Retinal pigment epithelial cell (primary cell): ENCODE results near the gene AREL1.

ENCODE experiments used
- DNase-seq: peaks from one replicate; pipeline ENCODE4 v3.0.0-alpha.2; 2010; ENCODE audit warnings: low read depth
- H3K4me3 ChIP-seq: 2 replicates; pipeline ENCODE4 v1.5.1; 2011; ENCODE audit warnings: mild to moderate bottlenecking, low read length, control low read depth, moderate library complexity
- CTCF ChIP-seq: conservative IDR thresholded peaks from 2 replicates; pipeline ENCODE4 v1.5.1; 2011; ENCODE audit warnings: low read depth, low read length, control low read depth, inconsistent platforms

Gene AREL1

DNA sequence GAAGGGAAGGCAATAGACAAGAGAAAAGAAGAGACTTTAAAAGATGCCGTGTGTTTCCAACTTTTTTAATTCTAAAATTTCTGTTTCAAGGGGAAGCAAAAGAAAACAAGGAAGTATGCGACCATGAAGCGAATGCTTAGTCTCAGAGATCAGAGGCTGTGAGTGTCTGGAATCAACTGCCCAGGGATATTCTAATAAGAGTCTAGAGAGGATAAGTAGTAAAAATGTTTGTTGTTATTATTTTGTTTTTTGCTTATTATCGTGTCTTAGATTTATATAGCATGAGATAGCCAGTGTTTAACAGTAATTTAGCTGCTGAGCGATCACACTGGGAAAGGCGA is 485 bp upstream of the AREL1 start:
- DNase-seq, result no peak
- peak overlapping the region; percentile 77 for H3K4me3 ChIP-seq
- no peak for TF ChIP-seq CTCF

GRCh38 chr14:74711651-74712050 is 1.2 kb downstream of the AREL1 start:
- H3K4me3 ChIP-seq, result peak overlapping the region; percentile 77
- no peak for DNase-seq
- TF ChIP-seq CTCF, result no peak

DNA sequence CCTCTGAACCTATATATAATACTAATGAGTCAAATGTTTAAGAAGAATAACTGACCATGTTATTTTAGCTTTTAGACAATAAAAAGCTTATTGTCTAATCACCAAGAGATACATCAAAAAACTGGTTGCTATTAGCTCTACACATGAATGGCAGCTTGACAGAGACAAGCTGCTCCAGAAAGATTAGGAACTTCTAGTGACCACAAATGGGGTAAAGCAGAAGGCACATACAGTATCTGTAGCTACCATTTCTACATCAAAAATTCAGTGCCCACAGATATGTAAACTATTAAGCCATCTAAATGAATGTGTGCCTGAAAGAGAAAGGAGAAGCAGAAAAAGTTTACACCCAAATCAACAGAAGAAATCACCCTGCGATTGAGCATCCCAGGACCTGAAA is 2.4 kb downstream of the AREL1 start:
- no peak overlapping the region for H3K4me3 ChIP-seq
- no peak for TF ChIP-seq CTCF
- no peak for DNase-seq

DNA sequence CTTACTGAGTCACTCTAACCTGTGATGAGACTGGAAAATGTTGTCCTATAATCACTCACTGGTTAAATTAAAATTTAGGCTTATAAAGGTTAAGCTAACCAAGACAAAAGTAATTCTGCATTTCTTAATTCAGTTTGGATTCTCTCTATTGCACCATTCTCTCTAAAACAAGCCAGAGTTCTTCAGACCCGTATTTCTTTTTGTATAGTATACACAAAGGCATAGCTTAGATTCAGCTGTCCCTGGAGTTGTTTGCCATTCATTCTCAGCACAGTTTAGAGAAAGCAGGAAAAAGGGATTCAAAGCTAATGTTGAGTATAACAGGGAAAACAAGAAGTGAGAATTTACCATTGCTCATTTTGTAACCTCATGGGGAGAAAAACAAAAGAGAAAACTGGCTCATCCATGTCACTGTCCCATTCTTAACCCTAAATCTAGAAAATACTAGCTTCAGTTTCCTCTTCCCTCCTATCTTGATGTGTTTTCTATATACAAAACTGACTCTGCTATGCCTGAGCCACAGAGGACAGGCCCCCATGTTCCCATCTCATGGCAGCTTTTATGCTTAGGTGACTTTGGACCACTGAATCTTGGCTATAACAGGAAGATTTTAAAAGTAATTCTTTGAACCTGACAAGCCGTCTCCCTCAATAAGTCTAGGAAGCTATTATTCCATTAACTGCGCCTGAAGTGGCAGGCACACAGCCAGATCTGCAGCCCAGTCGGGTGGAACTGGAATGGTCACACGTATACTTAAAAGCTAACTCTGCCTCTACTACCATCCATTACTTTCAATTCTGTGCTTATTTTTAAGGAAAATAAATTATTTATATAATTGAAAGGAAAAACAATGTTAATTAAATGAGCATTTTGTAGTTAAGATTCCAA is 7.0 kb downstream of the AREL1 start:
- peak; percentile 30 for DNase-seq
- no peak overlapping the region for H3K4me3 ChIP-seq
- TF ChIP-seq CTCF, result no peak

- no peak for TF ChIP-seq CTCF
- H3K4me3 ChIP-seq, result no peak overlapping the region
- no peak for DNase-seq
Observed at GRCh38 chr14:74704656-74705055, 8.2 kb downstream of the AREL1 start.

GRCh38 chr14:74703043-74703442 is 9.8 kb downstream of the AREL1 start:
- DNase-seq, result no peak
- no peak overlapping the region for H3K4me3 ChIP-seq
- no peak for TF ChIP-seq CTCF

DNA sequence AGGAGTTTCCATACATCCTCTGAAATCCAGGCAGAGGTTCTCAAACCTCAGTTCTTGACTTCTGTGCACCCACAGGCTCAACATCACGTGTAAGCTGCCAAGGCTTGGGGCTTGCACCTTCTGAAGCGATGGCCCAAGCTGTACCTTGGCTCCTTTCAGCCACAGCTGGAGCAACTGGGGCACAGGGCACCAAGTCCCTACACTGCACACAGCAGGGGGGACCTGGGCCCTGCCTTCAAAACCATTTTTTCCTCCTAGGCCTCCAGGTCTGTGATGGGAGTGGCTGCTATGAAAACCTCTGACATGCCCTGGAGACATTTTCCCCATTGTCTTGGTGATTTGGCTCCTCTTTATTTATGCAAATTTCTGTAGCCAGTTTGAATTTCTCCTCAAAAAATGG is 10.6 kb downstream of the AREL1 start:
- TF ChIP-seq CTCF, result no peak
- no peak for DNase-seq
- no peak overlapping the region for H3K4me3 ChIP-seq
